OCI-LY1 (cell line): Measurements from ENCODE around the gene PNPLA7.

Experiments used
- CTCF ChIP-seq: fragments of 200-600 bp; sonication (generic), shearing (Covaris generic); IDR thresholded peaks from 2 replicates; pipeline ENCODE4 v1.5.1; 2017; ENCODE audit warnings: mild to moderate bottlenecking, antibody characterized with exemption, low read length, moderate library complexity, mixed read lengths
- EZH2 ChIP-seq: fragments of 200-600 bp; sonication (generic), shearing (Covaris generic); IDR thresholded peaks from 2 replicates; pipeline ENCODE4 v1.8.0; 2017; ENCODE audit warnings: borderline replicate concordance, mixed run types, mild to moderate bottlenecking, antibody characterized with exemption, low read length, moderate library complexity, mixed read lengths

- no peak for TF ChIP-seq CTCF
- TF ChIP-seq EZH2, result no peak
These were observed 112.3 kb downstream of the PNPLA7 start for GRCh38 chr9:137437691-137438590.
